Right ventricle myocardium inferior (tissue), 1 donor: ENCODE data around the gene AS3MT. TPM values are rescaled to one million over a fixed set of nuclear protein-coding genes. Genes with fewer than 3 reads are reported as not detected.
"Not testable (repeated sequence)": the region's sequence is repeated elsewhere in the genome, so short reads cannot be mapped to it uniquely, and the experiment has no call there.

Source experiments
- ATAC-seq: fragments of 200-7000 bp; cut with Tn5 transposase; one replicate; pipeline ENCODE4 v1.9.1; 2020; ENCODE audit warnings: mild to moderate bottlenecking, moderate library complexity
- DNase-seq: peaks from one replicate; pipeline ENCODE4 v3.0.0; 2021; ENCODE audit errors: missing footprints
- intact Hi-C: fragments of 100-400 bp; cut with DNase I; formaldehyde crosslinking; loops from one replicate; pipeline ENCODE4 v1.11.0; 2022
- total RNA-seq: library from RNA; stranded (reverse); fragmentation: NEBNext Ultra II Directional; extraction: Animal tissue kit (Norgen Biotek cat#: 25700); gene quantifications from one replicate; pipeline ENCODE4 v1.2.1, GENCODE V29; 2021
- donor health status: DM: no; HTN: yes; CAD: no; lungs with severe emphysema.

AS3MT gene
- total RNA-seq, 1 donor from 2014 or later, result 14.6 TPM

DNA sequence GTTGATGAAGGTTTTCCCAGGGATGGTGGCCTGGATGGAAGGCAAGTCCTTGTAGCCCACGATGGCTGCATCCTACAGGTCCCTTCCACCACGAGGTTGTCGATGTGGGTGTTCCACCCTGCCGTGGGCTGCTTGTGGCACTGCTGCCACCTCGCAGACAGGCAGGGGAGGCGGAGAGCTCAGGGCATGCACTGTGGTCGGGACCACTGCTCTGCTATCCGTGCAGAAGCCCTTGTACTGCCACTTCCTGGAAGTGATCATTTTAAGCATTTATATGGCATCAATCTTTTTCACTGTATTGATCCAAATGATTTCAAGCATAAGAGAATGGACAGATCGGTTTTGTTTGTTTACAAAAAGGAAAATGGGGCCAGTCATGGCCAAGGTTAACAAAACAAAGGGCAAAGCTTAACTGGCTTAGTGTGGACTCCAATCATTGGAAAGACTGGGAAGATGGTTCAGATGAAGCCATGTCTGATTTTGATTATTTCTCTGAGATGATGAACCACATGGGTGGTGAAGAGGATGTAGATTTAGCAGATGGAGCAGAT, 23.8 kb upstream of the AS3MT start:
- no peak for ATAC-seq
- intact Hi-C loops, result no loop called here
- DNase-seq, result no peak

DNA sequence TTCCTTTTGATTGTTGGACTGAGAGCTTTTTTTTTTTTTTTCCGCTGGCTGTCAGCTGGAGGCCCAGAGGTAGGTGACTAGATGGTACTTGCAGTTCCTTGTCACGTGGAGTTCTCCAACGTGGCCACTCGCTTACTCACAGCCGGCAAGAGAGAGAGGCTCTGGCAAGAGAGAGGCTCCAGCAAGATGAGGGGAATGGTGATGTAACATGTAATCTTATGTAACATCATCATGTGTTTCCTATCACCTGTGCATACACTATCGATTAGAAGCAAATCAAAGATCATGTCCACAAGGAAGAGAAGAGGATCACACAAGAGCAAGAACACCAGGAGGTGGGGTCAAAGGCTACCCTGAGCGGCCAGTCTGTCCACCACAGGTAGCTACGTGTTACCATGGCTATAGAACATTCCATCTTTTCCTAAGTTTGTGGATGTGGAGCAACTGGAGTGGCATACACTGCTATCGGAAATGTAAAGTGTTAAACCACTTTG, 19.2 kb upstream of the AS3MT start:
- ATAC-seq (no peak), DNase-seq (no peak)
- intact Hi-C loops, result no loop called here

DNA sequence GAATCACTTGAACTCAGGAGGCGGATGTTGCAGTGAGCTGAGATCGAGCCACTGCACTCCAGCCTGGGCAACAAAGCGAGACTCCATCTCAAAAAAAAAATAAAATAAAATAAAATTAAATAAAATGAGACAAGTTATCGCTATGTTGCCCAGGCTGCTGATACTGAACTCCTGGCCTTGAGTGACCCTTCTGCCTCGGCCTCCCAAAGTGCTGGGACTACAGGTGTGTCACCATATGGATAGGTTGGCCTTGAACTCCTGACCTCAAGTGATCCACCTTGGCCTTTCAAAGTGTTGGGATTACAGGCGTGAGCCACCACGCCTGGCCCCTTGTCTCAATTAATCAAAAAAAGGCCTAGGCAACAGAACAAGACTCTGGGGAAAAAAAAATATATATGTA, 16.0 kb upstream of the AS3MT start:
- DNase-seq, ATAC-seq, intact Hi-C loops: not testable (repeated sequence)

DNA sequence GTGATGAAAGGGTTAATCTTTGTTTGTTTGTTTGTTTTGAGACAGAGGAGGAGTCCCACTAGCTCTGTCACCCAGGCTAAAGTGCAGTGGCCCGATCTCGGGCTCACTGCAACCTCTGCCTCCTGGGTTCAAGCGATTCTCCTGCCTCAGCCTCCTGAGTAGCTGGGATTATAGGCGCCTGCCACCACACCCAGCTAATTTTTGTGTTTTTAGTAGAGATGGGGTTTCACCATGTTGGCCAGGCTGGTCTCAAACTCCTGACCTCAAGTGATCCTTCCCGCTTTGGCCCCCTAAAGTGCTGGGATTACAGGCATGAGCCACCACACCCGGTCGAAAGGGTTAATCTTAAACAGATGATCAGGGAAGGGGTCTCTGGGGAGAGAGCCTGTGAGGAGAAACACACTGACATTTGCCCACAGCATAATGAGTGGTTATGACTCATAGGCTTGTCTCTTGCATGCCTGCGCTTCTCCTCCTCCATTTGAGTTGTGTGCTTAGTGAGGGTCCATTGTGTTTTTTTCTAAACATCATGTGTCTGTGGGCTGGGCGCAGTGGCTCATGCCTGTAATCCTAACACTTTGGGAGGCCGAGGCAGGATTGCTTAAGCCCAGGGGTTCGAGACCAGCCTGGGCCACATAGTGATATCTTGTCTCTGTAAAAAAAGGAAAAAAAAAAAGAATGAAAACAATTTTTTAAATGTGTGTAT, 13.4 kb upstream of the AS3MT start:
- DNase-seq, ATAC-seq: not testable (repeated sequence)
- intact Hi-C loops, result loop anchor here (2.0 kb wide), 1 partner anchor 113 kb away; the partner anchor contains the start of gene WBP1L

DNA sequence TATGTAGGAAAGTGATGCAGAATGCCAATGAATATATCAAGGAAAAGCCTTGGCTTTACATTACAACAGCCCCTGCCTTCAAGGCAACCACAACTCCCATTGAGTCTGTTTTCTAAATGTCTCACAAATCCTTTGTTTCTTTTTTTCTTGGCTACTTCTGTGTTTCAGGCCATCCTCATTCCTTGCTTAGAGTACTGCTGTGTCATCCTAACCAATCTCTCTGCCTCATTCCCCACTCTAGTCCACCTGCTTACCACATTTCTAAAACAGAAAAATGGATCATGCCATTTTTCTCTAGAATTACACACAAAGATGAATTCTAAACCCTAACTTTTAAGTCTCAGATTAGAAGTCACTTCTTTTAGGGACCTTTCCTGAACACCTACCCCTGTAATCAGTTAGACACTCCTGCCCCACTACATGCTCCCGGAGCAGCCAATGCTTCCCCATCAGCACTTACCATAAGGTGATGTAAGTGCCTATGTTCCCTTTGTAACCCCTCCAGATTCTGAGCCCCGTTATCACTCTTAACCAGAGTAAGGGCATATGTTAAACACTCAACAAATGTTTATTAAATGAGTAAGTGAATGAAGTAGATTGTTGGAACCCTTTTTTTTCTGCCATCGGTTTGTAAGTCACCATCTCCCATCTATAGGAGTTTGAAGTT, 12.4 kb upstream of the AS3MT start:
- DNase-seq, result no peak
- ATAC-seq, result no peak
- intact Hi-C loops, result no loop called here

DNA sequence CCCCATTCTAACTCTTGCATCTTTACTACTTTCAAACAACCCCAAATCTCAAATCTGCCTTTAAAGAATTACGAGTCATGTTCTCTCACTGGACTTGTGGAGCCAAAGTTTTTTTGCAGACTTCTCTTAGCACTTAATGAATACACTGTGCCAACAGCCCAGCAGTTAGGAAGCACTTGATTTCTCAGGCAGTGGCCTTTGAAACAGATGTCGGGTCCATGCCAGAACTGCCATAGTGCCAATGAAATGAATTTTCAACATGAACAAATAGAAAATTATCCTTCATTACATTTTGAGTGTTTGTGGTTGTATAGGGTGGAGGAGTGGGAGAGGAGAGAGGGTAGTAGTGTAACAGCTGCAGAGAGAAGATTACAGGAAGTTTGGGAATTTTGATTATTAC, 9.4 kb upstream of the AS3MT start:
- peak; percentile 62 for ATAC-seq
- intact Hi-C loops, result no loop called here
- DNase-seq, result no peak

DNA sequence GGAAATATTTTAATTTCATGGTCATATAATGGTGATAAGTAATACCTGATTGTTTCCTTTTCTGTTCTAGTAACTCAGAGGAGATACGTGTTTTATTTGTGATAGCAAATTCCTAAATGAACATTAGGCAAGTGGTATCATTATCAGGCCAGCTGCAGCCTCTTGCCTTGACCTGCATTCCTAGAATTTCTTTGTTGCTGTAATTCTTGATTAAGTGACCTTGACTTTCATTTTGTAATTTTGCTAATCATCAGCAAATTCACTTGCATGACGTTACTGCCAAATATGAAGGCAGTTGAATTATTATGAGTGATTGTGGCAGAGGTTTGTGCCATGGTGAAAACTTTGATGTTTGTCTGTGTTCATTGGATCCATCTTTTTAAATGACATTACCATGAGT, 5.6 kb upstream of the AS3MT start:
- DNase-seq (no peak), ATAC-seq (no peak)
- intact Hi-C loops, result no loop called here

DNA sequence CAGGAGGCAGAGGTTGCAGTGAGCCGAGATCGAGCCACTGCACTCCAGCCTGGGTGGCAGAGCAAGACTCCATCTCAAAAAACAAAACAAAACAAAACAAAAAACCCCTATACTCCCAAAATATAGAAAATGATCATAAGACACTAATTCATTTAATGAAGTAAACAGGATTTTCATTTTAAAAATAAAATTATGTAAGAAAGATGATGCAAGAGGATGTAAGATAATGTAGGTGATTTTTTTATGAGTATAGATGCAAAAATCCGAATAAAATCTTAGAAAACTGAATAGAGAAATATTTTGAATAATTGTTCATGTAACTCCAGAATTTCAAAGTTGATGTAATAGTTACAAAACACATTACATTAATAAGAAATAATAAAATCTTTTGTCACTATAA, 3.6 kb upstream of the AS3MT start:
- intact Hi-C loops, result no loop called here
- DNase-seq (no peak), ATAC-seq (no peak)

DNA sequence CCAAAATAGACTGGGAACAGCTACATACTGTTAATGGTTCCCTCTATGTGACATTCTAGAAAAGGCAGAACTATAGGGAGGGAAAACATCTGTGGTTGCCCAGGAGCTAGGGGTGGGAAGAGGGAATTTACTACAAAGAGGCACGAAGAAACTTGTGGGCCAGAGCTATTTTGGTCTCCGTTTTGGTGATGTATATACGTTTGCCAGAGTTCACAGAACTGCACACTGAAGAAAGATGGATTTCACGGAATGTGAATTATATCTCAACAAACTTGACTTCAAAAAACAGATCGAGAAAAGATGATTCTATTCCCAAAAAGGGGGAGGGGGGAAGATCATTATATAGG, 386 bp upstream of the AS3MT start:
- intact Hi-C loops, result no loop called here

DNA sequence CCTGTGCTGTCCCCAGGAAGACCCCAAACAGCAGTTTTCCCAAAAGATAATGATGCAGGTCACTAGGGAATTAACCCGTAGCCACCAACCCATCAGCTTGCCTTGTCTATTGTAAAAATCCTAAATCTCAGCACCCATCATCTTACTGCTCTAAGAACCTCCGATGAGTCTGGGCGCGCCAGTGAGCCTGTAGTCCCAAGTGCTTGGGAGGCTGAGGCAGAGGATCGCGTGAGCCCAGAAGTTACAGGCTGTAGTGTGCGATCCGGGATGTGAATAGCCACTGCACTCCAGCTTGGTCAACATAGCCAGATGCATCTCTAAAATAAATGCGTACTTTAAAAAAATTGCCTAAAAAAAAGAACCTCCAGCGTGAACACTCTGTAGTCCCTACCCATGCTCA, 951 bp downstream of the AS3MT start:
- no peak for DNase-seq
- ATAC-seq, result no peak
- intact Hi-C loops, result no loop called here

More for the DNA sequence above, 386 bp upstream of the AS3MT start:
- ATAC-seq, result no peak
- no peak for DNase-seq

DNA sequence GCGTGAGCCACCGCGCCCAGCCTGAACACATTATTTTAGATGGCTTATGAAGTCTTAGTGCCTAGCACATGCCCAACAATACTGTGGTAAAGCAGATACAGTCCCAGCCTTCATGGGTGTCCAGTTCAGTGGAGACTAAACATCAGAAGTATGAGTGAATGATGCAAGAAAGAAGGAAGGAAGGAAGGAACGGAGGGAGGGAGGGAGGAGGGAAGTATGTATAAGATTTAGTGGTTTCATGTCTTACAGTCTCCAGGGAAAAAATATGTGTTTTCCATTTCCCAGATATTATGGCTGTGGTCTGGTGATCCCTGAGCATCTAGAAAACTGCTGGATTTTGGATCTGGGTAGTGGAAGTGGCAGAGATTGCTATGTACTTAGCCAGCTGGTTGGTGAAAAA, 2.9 kb downstream of the AS3MT start:
- no peak for ATAC-seq
- intact Hi-C loops, result no loop called here
- no peak for DNase-seq

DNA sequence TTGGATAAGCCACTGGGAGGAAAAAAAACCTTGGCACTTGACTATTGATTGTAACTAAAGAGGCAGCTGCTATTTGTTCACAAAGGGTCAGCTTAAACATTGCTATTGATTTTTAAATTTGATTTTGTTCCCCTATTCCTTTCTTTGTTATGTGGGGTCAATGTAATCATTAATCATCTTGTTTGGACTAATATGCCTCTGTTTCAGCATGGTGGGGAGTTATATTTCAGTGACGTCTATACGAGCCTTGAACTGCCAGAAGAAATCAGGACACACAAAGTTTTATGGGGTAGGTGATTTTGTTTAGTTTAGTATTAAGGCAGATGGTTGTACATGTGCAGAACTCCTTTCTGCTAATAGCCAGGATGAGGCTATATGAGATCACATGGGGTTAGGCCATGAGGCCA, 7.5 kb downstream of the AS3MT start:
- intact Hi-C loops, result no loop called here
- no peak for ATAC-seq

DNA sequence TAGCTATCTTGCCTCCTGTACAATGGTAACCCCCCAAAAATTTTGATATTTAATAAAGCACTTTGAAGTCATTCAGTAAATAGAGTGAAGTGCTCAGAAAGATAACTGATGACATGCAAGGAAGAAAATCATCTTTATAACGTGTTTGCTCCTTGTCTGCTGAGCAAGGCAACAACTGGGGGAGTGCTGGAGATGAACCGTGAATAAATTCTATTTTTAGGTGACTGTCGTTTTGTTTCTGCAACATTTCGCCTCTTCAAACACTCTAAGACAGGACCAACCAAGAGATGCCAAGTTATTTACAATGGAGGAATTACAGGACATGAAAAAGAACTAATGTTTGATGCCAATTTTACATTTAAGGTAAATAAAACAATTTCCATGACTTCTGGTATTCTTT, 9.4 kb downstream of the AS3MT start:
- DNase-seq (no peak), ATAC-seq (no peak)
- intact Hi-C loops, result no loop called here

More for the DNA sequence above, 7.5 kb downstream of the AS3MT start:
- no peak for DNase-seq

DNA sequence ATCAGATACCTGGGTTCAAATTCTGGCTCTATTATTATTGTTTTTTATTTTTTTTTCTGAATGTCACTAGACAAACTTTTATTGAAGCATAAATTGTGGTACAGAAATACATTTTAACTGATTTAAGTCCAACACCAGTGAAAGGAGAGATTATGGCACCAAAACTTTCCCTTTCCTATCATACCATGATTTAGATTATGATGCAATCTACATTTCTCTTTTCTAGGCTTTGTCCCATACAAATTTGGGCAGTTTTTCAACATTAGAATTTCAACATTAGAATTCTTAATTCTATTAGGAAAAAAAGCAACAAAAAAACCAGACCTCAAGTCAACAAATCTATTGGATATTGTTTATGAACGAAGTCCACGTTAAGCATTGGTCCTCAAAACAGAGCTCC, 11.0 kb downstream of the AS3MT start:
- ATAC-seq, result no peak
- intact Hi-C loops, result no loop called here
- no peak for DNase-seq

DNA sequence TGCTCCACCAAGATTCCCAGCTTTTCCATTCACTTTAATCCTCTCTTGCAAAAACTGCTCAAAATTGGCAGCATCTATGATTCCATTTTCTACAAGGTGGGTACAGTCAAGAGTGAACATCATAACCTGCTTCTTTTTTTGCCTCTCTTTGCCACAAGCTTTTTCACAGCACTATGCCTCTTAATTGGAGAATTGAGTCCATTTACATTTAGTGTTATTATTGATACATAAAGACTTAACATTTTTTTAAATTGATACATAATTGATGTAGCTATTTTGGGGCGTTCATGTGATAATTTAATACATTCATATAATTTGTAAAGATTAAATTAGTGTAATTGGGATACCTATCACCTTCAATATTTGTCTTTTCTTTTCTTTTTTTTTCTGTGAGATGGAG, 18.8 kb downstream of the AS3MT start:
- intact Hi-C loops, result no loop called here
- ATAC-seq (no peak), DNase-seq (no peak)

DNA sequence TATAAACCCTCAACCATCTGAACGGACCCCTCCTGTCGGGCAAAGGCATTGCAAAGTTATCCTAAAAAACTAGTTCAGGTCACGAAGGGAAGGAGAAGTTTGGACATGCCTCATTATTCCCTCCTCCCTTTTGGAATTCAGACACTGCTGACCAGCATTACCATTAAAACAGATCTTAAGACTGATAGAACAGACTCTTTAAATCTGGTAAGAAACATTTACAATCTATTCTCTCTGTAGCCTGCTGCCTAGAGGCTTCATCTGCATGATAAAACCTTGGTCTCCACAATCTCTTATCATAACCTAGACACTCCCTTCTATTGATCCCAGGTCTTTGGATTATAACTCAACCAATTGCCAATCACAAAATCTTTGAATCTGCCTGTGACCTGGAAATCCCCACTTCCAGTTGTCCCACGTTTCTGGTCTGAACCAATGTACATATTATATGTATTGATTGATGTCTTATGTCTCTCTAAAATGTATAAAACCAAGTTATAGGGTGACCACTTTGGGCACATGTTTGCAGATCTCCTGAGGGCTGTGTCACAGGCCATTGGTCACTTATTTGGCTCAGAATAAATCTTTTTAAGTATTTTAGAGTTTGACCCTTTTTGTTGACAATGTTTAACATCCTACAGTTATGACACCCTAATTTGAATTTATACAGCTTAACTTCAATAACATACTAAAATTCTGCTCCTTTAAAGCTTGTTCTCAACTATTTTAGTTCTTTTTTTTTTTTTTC, 25.4 kb downstream of the AS3MT start:
- ATAC-seq (no peak), DNase-seq (no peak)
- intact Hi-C loops, result no loop called here

DNA sequence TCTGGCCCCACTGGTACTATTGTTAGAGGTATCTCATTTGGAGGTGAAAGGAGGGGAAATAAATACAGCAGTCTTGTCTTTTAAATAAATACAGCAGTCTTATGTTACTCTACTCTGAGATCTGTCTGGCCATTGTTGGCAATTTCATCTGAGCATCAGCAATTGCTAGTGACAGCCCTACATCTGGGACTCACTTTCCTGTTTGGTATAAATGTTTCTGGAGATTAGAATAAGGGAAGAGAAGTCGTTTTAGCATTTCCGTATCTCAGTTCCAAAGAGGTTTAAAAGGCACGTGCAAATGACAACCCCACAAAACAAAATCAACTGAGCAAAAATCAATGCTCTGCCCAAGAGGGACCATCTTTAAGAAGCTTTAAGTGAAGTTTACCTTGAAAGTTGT, 30.7 kb downstream of the AS3MT start:
- no peak for DNase-seq
- no peak for ATAC-seq
- intact Hi-C loops, result loop anchor here (2.0 kb wide), 1 partner anchor 65 kb away; no protein-coding TSS in a partner anchor

DNA sequence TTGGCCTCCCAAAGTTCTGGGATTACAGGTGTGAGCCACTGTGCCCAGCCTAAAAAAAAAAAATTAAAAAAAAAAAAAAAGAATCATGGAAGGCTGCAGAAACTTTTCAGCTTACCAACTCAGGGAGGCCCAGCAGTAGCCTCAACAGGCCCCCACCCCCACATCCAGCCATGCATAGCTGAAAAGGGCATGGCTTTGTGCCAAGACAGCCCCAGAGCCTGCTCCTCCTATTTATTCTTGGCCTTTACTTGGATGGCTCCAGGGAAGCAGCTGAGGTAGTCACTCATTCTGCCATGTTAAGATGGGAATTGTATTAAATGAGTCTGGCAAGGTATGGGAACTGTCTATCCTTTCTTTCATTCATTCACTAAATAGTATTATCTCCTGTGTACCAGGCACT, 35.1 kb downstream of the AS3MT start:
- intact Hi-C loops, result no loop called here
- DNase-seq, result no peak
- ATAC-seq, result no peak

DNA sequence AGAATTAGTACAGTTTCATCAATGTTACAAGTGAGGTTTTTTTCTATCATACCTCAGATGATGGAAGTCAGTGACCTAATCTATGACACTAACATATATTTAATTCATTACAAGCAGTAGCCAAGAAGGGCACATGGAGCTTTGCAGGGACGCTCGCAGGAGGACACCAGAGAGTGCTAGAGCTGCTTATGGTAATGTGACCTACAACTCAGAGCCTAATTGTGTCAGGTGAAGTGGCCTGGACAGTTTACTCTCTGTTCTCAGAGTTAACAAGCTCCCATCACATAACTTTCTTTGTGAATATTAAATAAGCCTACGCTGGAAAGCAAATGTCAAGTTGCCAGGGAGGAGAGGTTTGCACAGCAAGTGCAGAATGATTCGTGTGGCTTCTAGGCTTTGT, 37.2 kb downstream of the AS3MT start:
- DNase-seq, result peak; percentile 47
- ATAC-seq, result no peak
- intact Hi-C loops, result no loop called here
